C1 segment of cervical spinal cord (tissue), 14 donors: ENCODE results near the gene HHIP.
"Not testable (repeated sequence)": the region's sequence is repeated elsewhere in the genome, so short reads cannot be mapped to it uniquely, and the experiment has no call there.

Experiments
- DNase-seq, 14 donors: peaks; one replicate each; lab custom pipeline; 2025; lab: John Stamatoyannopoulos, UW

The HHIP gene

GRCh38 chr4:144748814-144749555 lies 103.0 kb downstream of the HHIP start:
- DNase-seq: no peak

- DNase-seq: no peak
Observed at GRCh38 chr4:144750348-144750747, 104.4 kb downstream of the HHIP start.

- DNase-seq: no peak
Observed at GRCh38 chr4:144754562-144755410, 108.8 kb downstream of the HHIP start.

- DNase-seq: no peak
Observed at GRCh38 chr4:144757969-144758368, 112.0 kb downstream of the HHIP start.

- not testable (repeated sequence) for DNase-seq
Observed at GRCh38 chr4:144768809-144769208, 122.9 kb downstream of the HHIP start.

- no peak for DNase-seq
Observed at GRCh38 chr4:144778364-144778763, 132.4 kb downstream of the HHIP start.

- DNase-seq: no peak
Observed at GRCh38 chr4:144782345-144782744, 136.4 kb downstream of the HHIP start.

- DNase-seq: no peak
Observed at GRCh38 chr4:144785961-144786360, 140.0 kb downstream of the HHIP start.

GRCh38 chr4:144787365-144788258 lies 141.7 kb downstream of the HHIP start:
- no peak for DNase-seq

GRCh38 chr4:144788469-144788868 lies 142.5 kb downstream of the HHIP start:
- DNase-seq: no peak

GRCh38 chr4:144791933-144792332 lies 146.0 kb downstream of the HHIP start:
- DNase-seq: not testable (repeated sequence)
